CD1c-positive myeloid dendritic cell (primary cell): Measurements from ENCODE around the gene IL13.

Source experiments
- DNase-seq: peaks from one replicate; pipeline ENCODE4 v3.0.0-alpha.2; 2016; ENCODE audit errors: extremely low spot score

The IL13 gene

GRCh38 chr5:132655821-132656773 is 1.9 kb upstream of the IL13 start:
- DNase-seq: peak; percentile 11

- DNase-seq: no peak
These were observed 1.1 kb upstream of the IL13 start for GRCh38 chr5:132656774-132657355.

- no peak for DNase-seq
These were observed 669 bp downstream of the IL13 start for GRCh38 chr5:132658381-132659302.

GRCh38 chr5:132659598-132660493 is 1.9 kb downstream of the IL13 start:
- DNase-seq: no peak

GRCh38 chr5:132661231-132662003 is 3.4 kb downstream of the IL13 start:
- peak; percentile 42 for DNase-seq

GRCh38 chr5:132662004-132662401 is 4.0 kb downstream of the IL13 start:
- no peak for DNase-seq

GRCh38 chr5:132662925-132663770 is 5.2 kb downstream of the IL13 start:
- no peak for DNase-seq

- no peak for DNase-seq
These were observed 6.1 kb downstream of the IL13 start for GRCh38 chr5:132663771-132664695.

GRCh38 chr5:132664696-132665209 is 6.8 kb downstream of the IL13 start:
- DNase-seq: no peak

DNA sequence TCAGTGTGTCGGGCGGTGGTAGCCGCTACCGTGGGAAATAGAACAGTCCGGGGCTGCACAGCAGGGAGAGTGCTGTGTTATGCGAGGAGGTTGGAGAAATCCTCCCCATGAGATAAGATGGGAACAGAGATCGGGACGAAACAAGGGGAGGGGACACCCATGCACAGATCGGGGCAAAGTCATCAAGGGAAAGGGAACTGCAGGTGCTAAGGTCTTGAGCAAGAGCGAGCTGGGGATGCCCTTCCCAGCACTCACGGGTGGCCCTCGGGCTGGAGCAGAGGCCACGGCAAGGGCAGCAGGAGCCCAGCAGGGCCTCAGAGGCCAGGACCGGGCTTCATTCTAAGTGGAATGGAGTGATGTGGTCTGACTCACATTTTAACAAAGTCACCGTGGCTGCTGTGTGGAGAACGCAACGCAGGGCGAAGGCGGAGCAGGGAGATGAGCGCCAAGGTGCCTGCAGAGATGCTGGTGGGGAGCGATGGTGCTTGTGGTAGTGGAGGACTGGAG is 7.7 kb downstream of the IL13 start:
- no peak for DNase-seq

GRCh38 chr5:132666310-132667123 is 8.5 kb downstream of the IL13 start:
- DNase-seq: no peak

GRCh38 chr5:132667309-132667708 is 9.3 kb downstream of the IL13 start:
- DNase-seq: no peak

DNA sequence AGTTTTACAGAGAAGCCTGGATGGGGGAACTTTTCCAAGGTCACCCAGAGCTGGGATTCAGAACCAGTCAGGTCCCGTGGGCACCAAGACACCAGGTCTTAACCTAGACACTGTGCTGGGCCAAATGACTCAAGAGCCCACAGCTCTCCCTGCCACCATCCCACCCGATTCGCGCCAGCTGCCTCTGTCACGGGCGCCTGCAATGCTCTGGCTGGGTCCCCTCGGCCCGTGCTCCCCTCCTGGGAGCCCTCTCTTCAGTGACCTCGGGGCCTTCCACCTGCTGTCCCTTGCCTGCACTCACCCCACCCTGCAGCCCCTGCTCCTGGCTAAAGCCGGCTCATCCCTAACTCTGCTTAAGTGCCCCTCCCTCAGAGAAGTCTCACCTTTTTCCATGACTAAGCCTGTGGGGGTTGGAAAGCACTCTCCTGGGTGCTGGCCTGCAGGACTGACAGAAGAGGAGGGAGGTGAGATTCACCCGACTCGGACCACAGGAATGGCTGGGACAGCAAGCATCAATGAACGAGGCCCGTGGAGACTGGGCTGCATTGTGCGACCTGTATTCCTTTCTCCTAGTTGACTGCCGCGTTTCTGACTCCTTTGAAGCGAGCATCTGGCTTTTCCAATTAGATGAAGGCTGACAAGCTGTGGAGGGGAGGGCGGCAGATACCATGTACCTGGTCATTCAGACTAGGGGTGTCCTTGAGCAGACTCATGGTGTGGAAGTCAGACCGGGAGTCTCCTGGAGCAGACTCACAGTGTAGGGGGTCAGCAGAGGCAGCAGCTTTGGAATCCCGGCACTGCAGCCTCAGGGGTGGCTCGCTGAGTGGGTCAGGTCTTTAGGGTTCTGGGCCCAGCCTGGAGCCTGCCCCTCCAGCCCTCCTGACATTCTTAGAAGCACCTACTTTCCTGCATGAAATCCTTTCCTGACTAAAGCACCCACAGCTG is 10.1 kb downstream of the IL13 start:
- no peak for DNase-seq

DNA sequence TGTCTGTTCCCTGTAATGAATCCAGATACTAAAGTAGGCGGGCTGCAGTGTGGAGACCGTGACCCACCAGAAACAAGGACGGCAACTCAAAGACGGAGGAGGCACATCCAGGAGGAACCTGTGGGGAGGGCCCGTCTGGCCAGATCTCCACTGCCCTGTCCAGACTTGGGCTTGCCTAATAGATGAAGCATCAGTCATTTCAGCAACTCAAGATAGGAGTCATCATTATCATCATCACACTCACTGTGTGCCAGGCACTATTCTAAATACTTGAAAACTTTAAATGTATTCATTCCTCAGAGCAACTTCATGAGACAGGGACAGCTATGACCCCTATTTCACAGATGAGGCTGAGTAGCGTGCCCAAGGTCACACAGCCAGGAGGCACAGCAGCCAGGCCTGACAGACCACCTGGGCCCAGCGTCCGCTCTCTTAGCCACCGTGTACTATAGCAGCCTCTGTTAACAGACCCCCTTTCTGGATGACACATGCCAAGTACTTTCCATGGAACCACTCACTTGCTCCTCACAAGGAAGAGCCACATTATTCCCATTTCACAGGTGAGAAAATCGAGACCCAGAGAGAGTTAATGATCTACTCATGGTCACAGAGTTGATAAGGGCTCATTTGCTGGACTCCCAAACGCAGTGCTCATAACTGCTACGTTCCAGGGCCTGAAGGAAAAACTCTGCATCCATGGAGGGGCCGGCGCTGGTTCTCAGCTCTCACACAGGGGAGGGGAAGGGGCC is 10.9 kb downstream of the IL13 start:
- DNase-seq: no peak

- DNase-seq: no peak
These were observed 11.5 kb downstream of the IL13 start for GRCh38 chr5:132669455-132669820.
